HepG2 (cell line): ENCODE measurements around the gene ADGRL2. TPM values are rescaled to one million over a fixed set of nuclear protein-coding genes. Genes with fewer than 3 reads are reported as not detected.

Source experiments
- ATAC-seq: fragments of 200-7000 bp; cut with Tn5 transposase; 3 replicates; pipeline ENCODE4 v1.9.1; 2020; ENCODE audit warnings: mild to moderate bottlenecking, moderate library complexity
- BruUV-seq: library from RNA; stranded (reverse); fragments of 400-500 nt; replicated peaks from 2 replicates; lab custom pipeline; 2021; lab: Mats Ljungman, UMichigan
- CTCF ChIA-PET: fragments of 300-600 bp; formaldehyde crosslinking; extraction: SDS; loops from one replicate; lab custom pipeline; 2021; ENCODE audit warnings: low total read pairs, inconsistent platforms, low intra/inter-chr PET ratio; lab: Yijun Ruan, JAX
- POLR2A ChIA-PET: fragments of 350-600 bp; sonication (Branson Sonifier 250); formaldehyde crosslinking; loops from one replicate; lab custom pipeline; 2020; ENCODE audit warnings: antibody characterized with exemption, inconsistent platforms; lab: Yijun Ruan, JAX
- DNase-seq: peaks from one replicate; pipeline ENCODE4 v3.0.0-alpha.2; 2015; ENCODE audit warnings: low spot score
- FAIRE-seq: peaks from 3 replicates; lab custom pipeline; 2011; peaks lifted over from hg19 to GRCh38; lab: Jason Lieb, UNC
- H2AFZ ChIP-seq: one replicate; pipeline ENCODE4 v1.6.1; 2011; ENCODE audit warnings: low read length, inconsistent platforms
- H3K27ac ChIP-seq: fragments of 300-600 bp; 3 replicates; pipeline ENCODE4 v1.8.0; 2011; ENCODE audit warnings: mixed run types, mild to moderate bottlenecking, mixed read lengths, low read length, inconsistent platforms; ENCODE audit not compliant: insufficient read depth; ENCODE audit errors: extremely low read length
- H3K27me3 ChIP-seq, 2 experiments: fragments of 200-600 bp in 1 of 2; 2 replicates in 1 of 2; 3 replicates in 1 of 2; pipeline versions ENCODE4 v1.6.0 to v1.8.0; 2011; ENCODE audit warnings: low read length in 2 of 2, mild to moderate bottlenecking in 2 of 2, moderate library complexity in 2 of 2, inconsistent platforms in 1 of 2; ENCODE audit not compliant: insufficient read depth in 2 of 2, control insufficient read depth in 1 of 2
- H3K36me3 ChIP-seq, 2 experiments: fragments of 200-600 bp in 1 of 2; replicated peaks in 1 of 2; 2 replicates in 1 of 2; 3 replicates in 1 of 2; pipeline versions ENCODE4 v1.5.1 to v1.8.0; 2011; ENCODE audit warnings: low read length in 2 of 2, inconsistent platforms in 1 of 2; ENCODE audit not compliant: insufficient read depth in 2 of 2, control insufficient read depth in 1 of 2
- H3K4me1 ChIP-seq: 2 replicates; pipeline ENCODE4 v1.5.1; 2012; ENCODE audit warnings: low read length, inconsistent platforms; ENCODE audit not compliant: insufficient read depth
- H3K4me2 ChIP-seq: 2 replicates; pipeline ENCODE4 v1.6.0; 2011; ENCODE audit warnings: low read depth, low read length, inconsistent platforms
- H3K4me3 ChIP-seq, 3 experiments: fragments of 200-600 bp in 1 of 3; sonication (generic), shearing (Covaris generic) in 1 of 3; replicated peaks in 1 of 3; 2 replicates each; pipeline ENCODE4 v1.5.1; 2011 to 2016; ENCODE audit warnings: low read length in 3 of 3, inconsistent platforms in 2 of 3, low read depth in 2 of 3, mild to moderate bottlenecking in 2 of 3, control low read depth in 1 of 3, mixed read lengths in 1 of 3; ENCODE audit not compliant: insufficient read depth in 1 of 3
- H3K79me2 ChIP-seq: one replicate; pipeline ENCODE4 v1.6.1; 2011; ENCODE audit warnings: low read length, inconsistent platforms; ENCODE audit not compliant: insufficient read depth
- H3K9ac ChIP-seq: 2 replicates; pipeline ENCODE4 v1.6.0; 2011; ENCODE audit warnings: mild to moderate bottlenecking, low read depth, low read length, inconsistent platforms; ENCODE audit not compliant: insufficient read depth
- H3K9me3 ChIP-seq: 2 replicates; pipeline ENCODE4 v1.5.1; 2012; ENCODE audit warnings: mild to moderate bottlenecking, low read length
- H4K20me1 ChIP-seq: 2 replicates; pipeline ENCODE4 v1.6.0; 2011; ENCODE audit warnings: inconsistent platforms, mild to moderate bottlenecking, low read length, moderate library complexity; ENCODE audit not compliant: insufficient read depth
- ATF1 ChIP-seq: IDR thresholded peaks from 2 replicates; pipeline ENCODE4 v1.6.1; 2016; ENCODE audit warnings: mild to moderate bottlenecking, control low read depth
- ATF3 ChIP-seq: sonication (generic); formaldehyde crosslinking; IDR thresholded peaks from 2 replicates; pipeline ENCODE4 v1.4.0; 2020; ENCODE audit warnings: missing genetic modification reagents
- CEBPG ChIP-seq: IDR thresholded peaks from 2 replicates; pipeline ENCODE4 v1.6.1; 2016
- CSRNP1 ChIP-seq: sonication (generic); formaldehyde crosslinking; IDR thresholded peaks from 2 replicates; pipeline ENCODE4 v1.8.1; 2023; ENCODE audit warnings: mild to moderate bottlenecking, missing genetic modification reagents
- DNMT3B ChIP-seq: conservative IDR thresholded peaks from 2 replicates; pipeline ENCODE4 v1.6.1; 2016; ENCODE audit warnings: missing biosample characterization, control low read depth
- DZIP1 ChIP-seq: sonication (generic); formaldehyde crosslinking; IDR thresholded peaks from 2 replicates; pipeline ENCODE4 v1.5.0; 2020; ENCODE audit warnings: mild to moderate bottlenecking, missing genetic modification reagents
- FOXK2 ChIP-seq: fragments of 450-650 bp; IDR thresholded peaks from 2 replicates; pipeline ENCODE4 v1.6.1; 2016
- LBX2 ChIP-seq: sonication (generic); formaldehyde crosslinking; IDR thresholded peaks from 2 replicates; pipeline ENCODE4 v1.5.0; 2020; ENCODE audit warnings: missing genetic modification reagents, mild to moderate bottlenecking, borderline replicate concordance
- MXD3 ChIP-seq: IDR thresholded peaks from 2 replicates; pipeline ENCODE4 v1.6.1; 2016; ENCODE audit warnings: mild to moderate bottlenecking, missing biosample characterization, missing genetic modification reagents
- RBM39 ChIP-seq: fragments of 200-400 bp; formaldehyde crosslinking; IDR thresholded peaks from one replicate; pipeline ENCODE4 v1.6.1; 2018; ENCODE audit warnings: antibody characterized with exemption, mild to moderate bottlenecking, low read depth, low read length; ENCODE audit not compliant: poor library complexity, severe bottlenecking
- XBP1 ChIP-seq: sonication (generic); formaldehyde crosslinking; IDR thresholded peaks from 2 replicates; pipeline ENCODE4 v1.5.0; 2020; ENCODE audit warnings: missing genetic modification reagents
- ZMYM2 ChIP-seq: sonication (generic); formaldehyde crosslinking; IDR thresholded peaks from 2 replicates; pipeline ENCODE4 v1.8.0; 2022; ENCODE audit warnings: mild to moderate bottlenecking, missing genetic modification reagents
- ZNF101 ChIP-seq: sonication (generic); formaldehyde crosslinking; IDR thresholded peaks from 2 replicates; pipeline ENCODE4 v1.4.0; 2020; ENCODE audit warnings: mild to moderate bottlenecking, low read depth, missing genetic modification reagents, borderline replicate concordance
- ZNF317 ChIP-seq: sonication (generic); formaldehyde crosslinking; IDR thresholded peaks from 2 replicates; pipeline ENCODE4 v1.5.0; 2020; ENCODE audit warnings: mild to moderate bottlenecking, missing genetic modification reagents
- ZNF557 ChIP-seq: sonication (generic); formaldehyde crosslinking; IDR thresholded peaks from 2 replicates; pipeline ENCODE4 v1.4.0; 2020; ENCODE audit warnings: missing genetic modification reagents
- ZNF609 ChIP-seq: sonication (generic); formaldehyde crosslinking; IDR thresholded peaks from 2 replicates; pipeline ENCODE4 v1.4.0; 2020; ENCODE audit warnings: mild to moderate bottlenecking, missing genetic modification reagents, borderline replicate concordance
- WGBS: methylation state at CpG from one replicate; pipeline ENCODE4 v1.1.6; 2017; ENCODE audit warnings: low lambda C conversion rate; 5-methylcytosine and 5-hydroxymethylcytosine counted together
- in situ Hi-C: cut with HindIII; loops from 2 replicates; pipeline ENCODE4 v1.10.0; 2017; ENCODE audit warnings: low pct_unique_long_range_greater_than_20kb; ENCODE audit not compliant: extremely low pct_ligation_motif_present
- intact Hi-C: fragments of 100-400 bp; cut with micrococcal nuclease; formaldehyde crosslinking; loops from one replicate; pipeline ENCODE4 v1.10.0; 2022; ENCODE audit not compliant: unreplicated experiment
- polyA plus RNA-seq, 8 experiments: library from polyadenylated mRNA; depleted of rRNA in 3 of 8; stranded (reverse) in 7 of 8; unstranded in 1 of 8; fragments of >200 nt; fragmentation: Illumina TruSeq in 4 of 8; extraction: Trizol in 4 of 8; gene quantifications; 2 replicates each; pipeline versions ENCODE4 v1.2.1 to v1.2.3, GENCODE V29; 2011 to 2016; ENCODE audit warnings: low read depth in 4 of 8, missing spikeins in 1 of 8, mixed read lengths in 1 of 8; ENCODE audit not compliant: insufficient read depth in 1 of 8
- total RNA-seq, 5 experiments: library from RNA; depleted of rRNA; stranded (reverse); fragments of >200 nt; fragmentation: Illumina TruSeq; extraction: Trizol; gene quantifications; 2 replicates each; pipeline ENCODE4 v1.2.3, GENCODE V29; 2016; ENCODE audit warnings: low read depth in 1 of 5

Gene ADGRL2
- total and polyA plus RNA-seq, 2 of the 13 experiments (the other 11 are each of a cell fraction or from before 2014, with no cell fraction given), result 15.3 to 31.6 TPM

- Histone ChIP-seq H3K4me2 (no peak overlapping the region), H3K79me2 (peaks cover 65% of the 10 kb centered on the region), H3K27me3 (no peaks in the 10 kb centered on the region), H2AFZ (no peak overlapping the region), H4K20me1 (no peaks in the 10 kb centered on the region), H3K4me3 (no peak overlapping the region), H3K9me3 (no peaks in the 10 kb centered on the region), H3K36me3 (no peaks in the 10 kb centered on the region), H3K27ac (no peak overlapping the region), H3K9ac (no peak overlapping the region), H3K4me1 (peaks cover 16% of the 10 kb centered on the region)
- WGBS, result 34% methylated on average over 4 of the region's 4 CpGs
- CTCF ChIA-PET, result no interaction called here
- BruUV-seq, result no TSS peak
- FAIRE-seq (no peak), ATAC-seq (no peak), DNase-seq (no peak)
- in situ Hi-C loops, result no loop called here
- POLR2A ChIA-PET, result no interaction called here
- intact Hi-C loops, result no loop called here
- no peak for TF ChIP-seq XBP1
- no peak for TF ChIP-seq RBM39
- no peak for TF ChIP-seq LBX2 (CRISPR knock-in tag)
- no peak for TF ChIP-seq ATF3 (CRISPR knock-in tag)
- no peak for TF ChIP-seq ATF1 (CRISPR knock-in tag)
- no peak for TF ChIP-seq DNMT3B
- no peak for TF ChIP-seq FOXK2
- TF ChIP-seq ZNF317, result no peak
- no peak for TF ChIP-seq MXD3 (CRISPR knock-in tag)
- TF ChIP-seq ZMYM2 (CRISPR knock-in tag), result no peak
- TF ChIP-seq ZNF557 (CRISPR knock-in tag), result no peak
- TF ChIP-seq DZIP1 (CRISPR knock-in tag), result no peak
- no peak for TF ChIP-seq ZNF609 (CRISPR knock-in tag)
- TF ChIP-seq CEBPG (CRISPR knock-in tag), result no peak
- TF ChIP-seq CSRNP1 (CRISPR knock-in tag), result no peak
- no peak for TF ChIP-seq ZNF101 (CRISPR knock-in tag)
These were observed 12.0 kb downstream of the ADGRL2 start for GRCh38 chr1:81812712-81813111.
